Activated naive CD4-positive, alpha-beta T cell treated with anti-CD3 and anti-CD28 coated beads, Interleukin-2, amount 10 ng/mL, durations not matched to agents 7 days and 5 days (primary cell): ENCODE measurements around the gene PLAC1.

ENCODE experiments used
- CTCF ChIA-PET: fragments of 350-600 bp; sonication (Branson Sonifier 250); formaldehyde crosslinking; loops from one replicate; lab custom pipeline; 2021; ENCODE audit warnings: antibody characterized with exemption; lab: Charles Lee
- DNase-seq: peaks from one replicate; pipeline ENCODE4 v3.0.0-alpha.2; 2020
- H3K27ac Mint-ChIP-seq: one replicate; pipeline ENCODE4 v1.8.0; 2021; ENCODE audit warnings: mild to moderate bottlenecking, moderate library complexity, mixed read lengths
- H3K27me3 Mint-ChIP-seq: one replicate; pipeline ENCODE4 v1.8.0; 2021; ENCODE audit warnings: mild to moderate bottlenecking, mixed read lengths
- H3K36me3 Mint-ChIP-seq: one replicate; pipeline ENCODE4 v1.8.0; 2021; ENCODE audit warnings: mixed read lengths
- H3K4me1 Mint-ChIP-seq: one replicate; pipeline ENCODE4 v1.8.0; 2021; ENCODE audit warnings: mixed read lengths
- H3K4me3 Mint-ChIP-seq: one replicate; pipeline ENCODE4 v1.8.0; 2021; ENCODE audit warnings: mild to moderate bottlenecking, moderate library complexity, mixed read lengths
- H3K9me3 Mint-ChIP-seq: one replicate; pipeline ENCODE4 v1.8.0; 2021; ENCODE audit warnings: mixed read lengths

Gene PLAC1

DNA sequence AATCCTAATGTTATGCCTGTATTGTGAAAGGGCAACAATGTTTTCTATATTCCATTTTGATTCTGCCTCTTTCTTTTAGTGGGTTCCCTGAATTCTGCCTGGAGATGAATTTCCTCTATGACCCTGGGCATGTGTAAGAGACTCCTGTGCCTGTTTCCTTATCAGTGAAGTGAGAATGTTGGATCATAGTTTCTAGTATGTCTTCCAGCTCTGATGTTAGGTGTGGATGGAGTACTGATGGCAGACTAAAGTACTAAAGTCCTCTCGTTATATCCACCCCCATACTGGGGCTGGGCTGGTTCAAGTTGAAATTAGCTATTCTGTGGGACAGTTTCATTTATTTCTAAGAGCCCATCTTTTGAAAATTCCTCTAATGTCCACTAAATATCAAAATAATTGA is 29.6 kb downstream of the PLAC1 start:
- no peaks in the 10 kb centered on the region for H3K9me3 Mint-ChIP-seq
- H3K27me3 Mint-ChIP-seq = peaks cover 4% of the 10 kb centered on the region
- H3K27ac Mint-ChIP-seq = no peak overlapping the region
- no peak overlapping the region for H3K4me3 Mint-ChIP-seq
- CTCF ChIA-PET = no interaction called here
- H3K4me1 Mint-ChIP-seq = no peaks in the 10 kb centered on the region
- DNase-seq = no peak
- H3K36me3 Mint-ChIP-seq = no peaks in the 10 kb centered on the region

DNA sequence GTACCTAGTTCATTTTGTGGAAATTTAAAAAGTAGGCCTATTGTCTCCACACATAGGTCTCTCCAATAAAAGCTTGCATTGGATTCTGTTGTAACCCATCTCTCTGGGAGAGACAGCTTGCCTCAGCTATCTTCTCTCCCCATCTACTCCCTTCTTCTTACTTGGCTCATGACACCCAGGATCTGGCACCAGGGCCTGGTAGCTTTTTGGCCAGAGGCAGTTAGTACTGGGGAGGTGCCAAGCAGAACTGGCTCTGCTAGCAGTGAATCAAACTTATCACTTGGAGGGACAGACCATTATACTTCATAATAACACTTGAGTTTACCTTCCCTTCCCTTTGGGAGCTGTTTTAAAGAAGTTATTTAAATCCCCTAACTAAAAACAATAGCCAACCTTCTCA is 31.8 kb downstream of the PLAC1 start:
- no peak for DNase-seq
- no peak overlapping the region for H3K27ac Mint-ChIP-seq
- H3K9me3 Mint-ChIP-seq = no peaks in the 10 kb centered on the region

DNA sequence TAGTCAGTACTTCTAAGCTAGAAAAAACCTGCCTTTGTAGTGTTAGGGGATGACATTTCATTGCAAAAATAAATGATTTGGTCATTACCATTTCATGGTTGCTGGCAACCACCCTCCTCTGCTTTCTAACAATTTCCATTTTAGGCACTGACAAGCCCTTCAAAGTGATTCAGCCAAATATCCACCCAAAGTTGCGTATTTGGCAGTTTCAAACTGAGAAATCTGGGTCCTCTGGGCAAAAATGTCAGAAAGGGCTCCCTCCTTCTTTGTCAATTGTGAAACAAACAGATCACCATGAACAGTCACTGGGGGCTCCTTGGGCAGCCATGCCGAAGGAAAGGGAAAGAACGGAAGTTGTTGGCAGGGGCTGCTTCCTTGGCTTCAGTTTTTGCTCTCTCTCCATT is 33.0 kb downstream of the PLAC1 start:
- no peaks in the 10 kb centered on the region for H3K9me3 Mint-ChIP-seq
- no peak for DNase-seq
- no peak overlapping the region for H3K27ac Mint-ChIP-seq
- no peak overlapping the region for H3K4me3 Mint-ChIP-seq
- peaks cover 5% of the 10 kb centered on the region for H3K4me1 Mint-ChIP-seq
- CTCF ChIA-PET = no interaction called here
- peaks cover 4% of the 10 kb centered on the region for H3K27me3 Mint-ChIP-seq
- H3K36me3 Mint-ChIP-seq = no peaks in the 10 kb centered on the region

More for the DNA sequence above, 31.8 kb downstream of the PLAC1 start:
- Mint-ChIP-seq H3K4me1 (peaks cover 5% of the 10 kb centered on the region), H3K27me3 (peaks cover 4% of the 10 kb centered on the region), H3K4me3 (no peak overlapping the region), H3K36me3 (no peaks in the 10 kb centered on the region)
- CTCF ChIA-PET = no interaction called here

GRCh38 chrX:134624046-134624430 is 34.2 kb downstream of the PLAC1 start:
- DNase-seq = no peak
- CTCF ChIA-PET = no interaction called here
- H3K27me3 Mint-ChIP-seq = peaks cover 4% of the 10 kb centered on the region
- no peaks in the 10 kb centered on the region for H3K36me3 Mint-ChIP-seq
- no peak overlapping the region for H3K4me3 Mint-ChIP-seq
- H3K9me3 Mint-ChIP-seq = no peaks in the 10 kb centered on the region
- H3K4me1 Mint-ChIP-seq = peaks cover 5% of the 10 kb centered on the region
- no peak overlapping the region for H3K27ac Mint-ChIP-seq

- Mint-ChIP-seq H3K36me3 (no peaks in the 10 kb centered on the region), H3K27me3 (peaks cover 4% of the 10 kb centered on the region), H3K9me3 (no peaks in the 10 kb centered on the region), H3K4me3 (no peak overlapping the region), H3K4me1 (peaks cover 5% of the 10 kb centered on the region), H3K27ac (no peak overlapping the region)
- CTCF ChIA-PET = no interaction called here
- no peak for DNase-seq
Measured at GRCh38 chrX:134623293-134624045, 34.8 kb downstream of the PLAC1 start.

DNA sequence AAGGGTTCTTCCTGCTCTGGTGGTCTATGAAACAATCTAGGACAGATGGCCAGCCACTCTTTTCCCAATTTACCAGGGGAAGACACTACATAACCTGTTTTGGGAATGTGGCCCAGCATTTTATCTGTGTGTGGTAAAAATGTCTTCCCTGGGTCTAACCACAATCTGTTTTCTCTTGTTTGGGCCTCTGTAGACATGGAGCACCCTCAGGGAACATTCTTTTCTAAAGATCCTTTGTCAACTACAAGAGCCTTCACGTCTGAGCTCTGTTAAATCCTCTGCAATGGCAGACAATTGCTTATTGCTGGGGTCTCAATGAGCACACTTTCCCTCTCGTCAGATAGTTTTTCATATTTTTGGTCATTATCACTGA is 35.5 kb downstream of the PLAC1 start:
- DNase-seq = no peak
- peaks cover 5% of the 10 kb centered on the region for H3K4me1 Mint-ChIP-seq
- H3K4me3 Mint-ChIP-seq = no peak overlapping the region
- CTCF ChIA-PET = no interaction called here
- no peak overlapping the region for H3K27ac Mint-ChIP-seq
- H3K9me3 Mint-ChIP-seq = no peaks in the 10 kb centered on the region
- H3K27me3 Mint-ChIP-seq = peaks cover 4% of the 10 kb centered on the region
- no peaks in the 10 kb centered on the region for H3K36me3 Mint-ChIP-seq

DNA sequence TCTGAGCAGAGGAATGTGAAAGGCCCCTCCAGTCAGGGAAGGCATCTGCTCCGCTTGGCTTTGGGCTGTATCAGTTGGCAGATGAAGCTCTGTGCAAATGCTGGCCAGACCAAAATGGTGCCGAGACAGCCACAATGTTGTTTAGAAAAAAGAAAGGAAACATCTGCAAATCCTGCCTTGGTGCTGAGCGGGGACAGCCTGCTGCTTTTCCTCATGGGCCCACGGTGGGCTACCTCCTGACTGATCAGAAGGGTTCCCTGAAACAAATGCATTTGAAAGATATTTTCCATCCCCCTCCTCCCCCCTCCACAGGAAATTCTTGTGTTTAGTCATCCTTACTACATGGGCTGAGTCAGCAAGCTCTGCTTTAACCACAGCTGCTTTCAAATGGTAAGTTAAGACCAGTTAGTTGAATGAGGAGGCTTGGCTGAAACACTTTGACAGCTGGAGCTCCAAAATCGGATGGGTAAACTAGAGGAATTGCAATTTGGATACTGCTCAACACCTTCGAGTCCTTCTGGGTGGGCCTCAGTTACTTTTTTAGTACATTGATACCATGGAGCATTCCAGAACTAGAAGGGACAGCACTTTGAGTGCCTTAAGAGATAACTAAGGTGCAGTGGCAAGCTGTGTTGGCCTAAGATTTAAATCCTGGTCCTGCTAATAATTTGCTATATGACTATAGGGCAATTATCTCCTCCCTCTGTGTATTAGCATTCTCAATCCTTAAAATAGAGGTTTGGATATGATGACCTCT is 36.0 kb downstream of the PLAC1 start:
- Mint-ChIP-seq H3K4me3 (no peak overlapping the region), H3K36me3 (no peaks in the 10 kb centered on the region), H3K27me3 (no peaks in the 10 kb centered on the region), H3K9me3 (no peaks in the 10 kb centered on the region), H3K4me1 (peaks cover 5% of the 10 kb centered on the region), H3K27ac (no peak overlapping the region)
- CTCF ChIA-PET = no interaction called here
- no peak for DNase-seq

DNA sequence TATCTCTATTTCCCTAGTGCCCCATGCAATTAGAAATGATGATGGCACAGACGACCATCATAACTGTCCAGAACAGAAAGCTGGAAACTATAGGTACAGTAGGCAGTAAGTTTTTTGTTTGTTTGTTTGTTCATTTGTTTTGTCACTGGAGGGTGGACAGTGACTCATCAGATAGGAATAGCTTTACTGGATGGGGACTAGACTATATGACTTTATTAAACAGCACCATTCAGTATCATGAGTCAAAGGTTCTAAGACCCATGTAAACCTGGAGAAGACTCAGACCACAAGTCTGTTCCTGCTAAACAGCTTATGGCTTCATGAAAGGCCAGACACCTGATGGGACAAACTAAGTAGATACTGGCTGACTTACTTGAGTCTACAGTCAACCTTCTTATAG is 38.4 kb downstream of the PLAC1 start:
- Mint-ChIP-seq H3K4me3 (no peak overlapping the region), H3K9me3 (no peaks in the 10 kb centered on the region), H3K27me3 (no peaks in the 10 kb centered on the region), H3K27ac (no peak overlapping the region), H3K36me3 (no peaks in the 10 kb centered on the region), H3K4me1 (peaks cover 5% of the 10 kb centered on the region)
- CTCF ChIA-PET = no interaction called here
- no peak for DNase-seq

- H3K27me3 Mint-ChIP-seq = peaks cover 9% of the 10 kb centered on the region
- H3K27ac Mint-ChIP-seq = no peak overlapping the region
- H3K4me3 Mint-ChIP-seq = no peak overlapping the region
- CTCF ChIA-PET = no interaction called here
- H3K4me1 Mint-ChIP-seq = no peaks in the 10 kb centered on the region
- no peak for DNase-seq
- H3K9me3 Mint-ChIP-seq = no peaks in the 10 kb centered on the region
- no peaks in the 10 kb centered on the region for H3K36me3 Mint-ChIP-seq
Measured at GRCh38 chrX:134613396-134613795, 44.9 kb downstream of the PLAC1 start.

DNA sequence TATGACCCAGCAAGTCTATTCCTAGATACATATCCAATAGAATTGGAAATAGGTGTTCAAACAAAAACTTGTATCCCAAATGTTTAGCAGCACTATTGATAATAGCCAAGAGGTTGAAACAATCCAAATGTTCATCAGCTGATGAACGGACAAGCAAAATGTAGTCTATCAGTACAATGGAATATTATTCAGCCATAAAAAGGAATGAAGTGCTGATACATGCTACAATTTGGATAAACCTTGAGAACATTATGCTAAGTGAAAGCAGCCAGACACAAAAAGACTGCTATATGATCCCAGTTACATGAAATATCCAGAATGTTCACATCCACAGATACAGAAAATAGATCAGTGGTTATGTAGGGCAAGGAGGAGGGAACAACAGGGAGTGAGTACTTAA is 50.1 kb downstream of the PLAC1 start:
- H3K27me3 Mint-ChIP-seq = peaks cover 4% of the 10 kb centered on the region
- no peaks in the 10 kb centered on the region for H3K36me3 Mint-ChIP-seq
- CTCF ChIA-PET = no interaction called here
- no peak for DNase-seq
- no peaks in the 10 kb centered on the region for H3K9me3 Mint-ChIP-seq
- no peak overlapping the region for H3K27ac Mint-ChIP-seq
- no peaks in the 10 kb centered on the region for H3K4me1 Mint-ChIP-seq
- no peak overlapping the region for H3K4me3 Mint-ChIP-seq

- CTCF ChIA-PET = no interaction called here
- no peak for DNase-seq
- no peaks in the 10 kb centered on the region for H3K4me1 Mint-ChIP-seq
- peaks cover 3% of the 10 kb centered on the region for H3K27me3 Mint-ChIP-seq
- H3K27ac Mint-ChIP-seq = no peak overlapping the region
- no peaks in the 10 kb centered on the region for H3K36me3 Mint-ChIP-seq
- H3K9me3 Mint-ChIP-seq = no peaks in the 10 kb centered on the region
- no peak overlapping the region for H3K4me3 Mint-ChIP-seq
Measured at GRCh38 chrX:134607523-134607922, 50.7 kb downstream of the PLAC1 start.

GRCh38 chrX:134604701-134605311 is 53.5 kb downstream of the PLAC1 start:
- Mint-ChIP-seq H3K27me3 (peaks cover 3% of the 10 kb centered on the region), H3K4me1 (no peaks in the 10 kb centered on the region), H3K27ac (no peak overlapping the region), H3K4me3 (no peak overlapping the region), H3K9me3 (no peaks in the 10 kb centered on the region), H3K36me3 (no peaks in the 10 kb centered on the region)
- CTCF ChIA-PET = no interaction called here
- no peak for DNase-seq

DNA sequence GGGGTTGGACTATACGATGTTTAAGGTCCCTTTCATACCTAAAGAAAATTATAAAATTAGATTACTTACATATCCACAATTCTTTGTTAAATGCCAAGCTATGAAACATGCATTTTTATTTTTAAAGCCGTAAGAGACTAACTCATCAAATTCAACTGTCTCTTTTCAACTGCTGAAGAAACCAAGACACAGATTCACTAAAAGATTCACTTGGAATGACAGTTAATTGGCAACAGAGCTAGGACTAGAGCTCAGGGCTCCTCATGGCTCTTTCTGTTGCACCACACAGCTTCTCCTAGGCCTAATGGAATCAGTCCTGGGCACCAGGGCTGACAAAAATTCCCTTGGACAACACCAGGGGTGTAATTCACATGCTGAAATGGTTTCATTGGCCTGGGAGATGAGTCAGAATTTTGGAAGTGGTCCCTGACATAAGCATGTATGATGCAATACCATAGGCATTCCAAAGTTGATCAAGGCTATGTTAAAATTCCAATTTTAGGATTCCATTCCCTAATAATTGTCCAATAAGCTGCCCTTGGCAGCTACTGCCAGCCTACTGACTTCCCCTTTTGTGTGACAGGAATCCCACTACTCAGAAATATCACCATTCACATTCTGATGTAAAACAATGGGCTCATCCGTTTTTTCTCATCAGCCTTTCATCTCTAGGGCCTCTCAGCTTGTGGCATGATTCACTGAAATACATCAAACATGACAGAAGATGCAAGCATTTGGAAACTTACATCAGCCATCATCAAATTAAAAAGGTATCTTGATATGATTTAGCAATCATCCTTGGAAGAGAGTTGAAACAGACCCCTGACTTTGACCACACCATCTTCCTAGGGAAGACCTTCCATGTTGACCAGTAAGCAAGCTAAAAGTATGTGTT is 54.2 kb downstream of the PLAC1 start:
- Mint-ChIP-seq H3K4me1 (no peaks in the 10 kb centered on the region), H3K27me3 (peaks cover 3% of the 10 kb centered on the region), H3K36me3 (no peaks in the 10 kb centered on the region), H3K9me3 (peaks cover 5% of the 10 kb centered on the region), H3K4me3 (no peak overlapping the region), H3K27ac (no peak overlapping the region)
- no peak for DNase-seq
- CTCF ChIA-PET = no interaction called here

GRCh38 chrX:134602410-134602809 is 55.9 kb downstream of the PLAC1 start:
- Mint-ChIP-seq H3K27ac (no peak overlapping the region), H3K9me3 (peaks cover 7% of the 10 kb centered on the region), H3K27me3 (peaks cover 3% of the 10 kb centered on the region), H3K4me3 (no peak overlapping the region), H3K36me3 (no peaks in the 10 kb centered on the region), H3K4me1 (no peaks in the 10 kb centered on the region)
- no peak for DNase-seq
- CTCF ChIA-PET = no interaction called here
